A549 (cell line): Measurements from ENCODE around the gene BANP. TPM values are rescaled to one million over a fixed set of nuclear protein-coding genes. Genes with fewer than 3 reads are reported as not detected.

Experiments used
- ATAC-seq, 2 experiments: fragments of 200-7000 bp in 1 of 2; fragments of >200 bp in 1 of 2; cut with Nextera tagmentation in 1 of 2; cut with Tn5 transposase in 1 of 2; 3 replicates each; pipeline versions ENCODE4 v1.8.0 to v1.9.1; 2018 to 2020; ENCODE audit warnings: mild to moderate bottlenecking in 1 of 2, moderate library complexity in 1 of 2
- CTCF ChIA-PET: fragments of 300-600 bp; sonication (Branson Sonifier 250); formaldehyde crosslinking; extraction: SDS; loops from one replicate; lab custom pipeline; 2021; ENCODE audit warnings: antibody characterized with exemption, inconsistent platforms; lab: Yijun Ruan, JAX
- POLR2A ChIA-PET: fragments of 350-600 bp; formaldehyde crosslinking; extraction: SDS; loops from one replicate; lab custom pipeline; 2021; ENCODE audit warnings: antibody characterized with exemption, inconsistent platforms; lab: Yijun Ruan, JAX
- DNase-seq, 2 experiments: peaks; one replicate each; pipeline versions ENCODE4 v3.0.0 to v3.0.0-alpha.2; 2011 to 2016; ENCODE audit warnings: low read depth in 1 of 2, low spot score in 1 of 2
- FAIRE-seq: peaks from 2 replicates; lab custom pipeline; 2011; peaks lifted over from hg19 to GRCh38; lab: Jason Lieb, UNC
- H3K27ac ChIP-seq, 2 experiments: fragments of >200 bp; sonication (Bioruptor Twin); formaldehyde crosslinking; 3 replicates each; pipeline ENCODE4 v1.5.1; 2016 to 2017
- H3K4me1 ChIP-seq: fragments of >200 bp; sonication (Bioruptor Twin); formaldehyde crosslinking; 3 replicates; pipeline ENCODE4 v1.6.1; 2016
- H3K4me2 ChIP-seq: fragments of >200 bp; sonication (Bioruptor Twin); formaldehyde crosslinking; 3 replicates; pipeline ENCODE4 v1.6.1; 2016
- H3K4me3 ChIP-seq: fragments of >200 bp; sonication (Bioruptor Twin); formaldehyde crosslinking; 3 replicates; pipeline ENCODE4 v1.5.1; 2016
- H3K9me3 ChIP-seq: fragments of >200 bp; sonication (Bioruptor Twin); formaldehyde crosslinking; 3 replicates; pipeline ENCODE4 v1.6.1; 2016
- BHLHE40 ChIP-seq: IDR thresholded peaks from 2 replicates; pipeline ENCODE4 v1.6.1; 2012; ENCODE audit warnings: low read depth, low read length, inconsistent platforms
- CHD2 ChIP-seq: fragments of 150-350 bp; IDR thresholded peaks from 2 replicates; pipeline ENCODE4 v1.6.1; 2014; ENCODE audit warnings: low read length; ENCODE audit not compliant: partially characterized antibody
- EHF ChIP-seq: fragments of 250-450 bp; sonication (Bioruptor Pico); IDR thresholded peaks from 2 replicates; pipeline ENCODE4 v1.5.0; 2020; ENCODE audit warnings: mild to moderate bottlenecking
- EHMT2 ChIP-seq: fragments of 200-600 bp; sonication (generic); IDR thresholded peaks from 2 replicates; pipeline ENCODE4 v1.6.1; 2016; ENCODE audit warnings: antibody characterized with exemption, low read depth, mild to moderate bottlenecking, moderate library complexity
- HEYL ChIP-seq: fragments of 250-450 bp; sonication (Bioruptor Pico); IDR thresholded peaks from 2 replicates; pipeline ENCODE4 v1.8.0; 2021; ENCODE audit warnings: mild to moderate bottlenecking, moderate library complexity
- HOXA7 ChIP-seq: fragments of 250-450 bp; sonication (Bioruptor Pico); IDR thresholded peaks from 2 replicates; pipeline ENCODE4 v1.5.0; 2020; ENCODE audit warnings: mild to moderate bottlenecking, moderate library complexity
- NFE2L2 ChIP-seq: fragments of 150-350 bp; conservative IDR thresholded peaks from 2 replicates; pipeline ENCODE4 v1.6.1; 2014; ENCODE audit warnings: low read length
- POLR2A ChIP-seq: IDR thresholded peaks from 2 replicates; pipeline ENCODE4 v1.6.1; 2012; ENCODE audit warnings: mild to moderate bottlenecking, low read length
- RARB ChIP-seq: fragments of 250-450 bp; sonication (Bioruptor Pico); IDR thresholded peaks from 2 replicates; pipeline ENCODE4 v1.8.0; 2021; ENCODE audit warnings: mild to moderate bottlenecking, moderate library complexity
- RNF2 ChIP-seq: fragments of 200-600 bp; sonication (generic); IDR thresholded peaks from 2 replicates; pipeline ENCODE4 v1.6.1; 2016; ENCODE audit warnings: low read depth, mild to moderate bottlenecking, antibody characterized with exemption, moderate library complexity, borderline replicate concordance
- TP53 ChIP-seq: fragments of 250-450 bp; sonication (Bioruptor Pico); IDR thresholded peaks from 2 replicates; pipeline ENCODE4 v1.5.0; 2021; ENCODE audit warnings: mild to moderate bottlenecking, moderate library complexity
- ZNF302 ChIP-seq: fragments of 250-450 bp; sonication (Bioruptor Pico); IDR thresholded peaks from 2 replicates; pipeline ENCODE4 v1.9.0; 2021; ENCODE audit warnings: inconsistent platforms, mild to moderate bottlenecking, moderate library complexity
- WGBS: methylation state at CpG from one replicate; pipeline ENCODE4 v1.1.6; 2017; ENCODE audit errors: missing lambda C conversion rate; 5-methylcytosine and 5-hydroxymethylcytosine counted together
- polyA plus RNA-seq, 4 experiments: library from polyadenylated mRNA; depleted of rRNA in 3 of 4; stranded (reverse); fragments of >200 nt; fragmentation: RNase III in 1 of 4; extraction: RNeasy Plus Mini Kit Qiagen cat#74134 plus additional on column Dnase treatment in 1 of 4; gene quantifications; 2 replicates in 3 of 4; 3 replicates in 1 of 4; pipeline ENCODE4 v1.2.3, GENCODE V29; 2011 to 2017
- TF ChIP-seq, protein P1 (sequence below): fragments of 200-600 bp; sonication (generic); IDR thresholded peaks from 2 replicates; pipeline ENCODE4 v1.6.1; 2016; ENCODE audit warnings: antibody characterized with exemption, mild to moderate bottlenecking, moderate library complexity
- TF ChIP-seq, protein P2 (sequence below): IDR thresholded peaks from 2 replicates; pipeline ENCODE4 v1.6.1; 2012; ENCODE audit warnings: low read depth, borderline replicate concordance
- TF ChIP-seq, protein P3 (sequence below): fragments of 450-650 bp; IDR thresholded peaks from 2 replicates; pipeline ENCODE4 v1.6.1; 2014; ENCODE audit warnings: antibody characterized with exemption
- TF ChIP-seq, protein P4 (sequence below): fragments of 250-450 bp; sonication (Bioruptor Pico); IDR thresholded peaks from 2 replicates; pipeline ENCODE4 v1.5.0; 2021; ENCODE audit warnings: mild to moderate bottlenecking, moderate library complexity, borderline replicate concordance
- TF ChIP-seq, protein P5 (sequence below): IDR thresholded peaks from 2 replicates; pipeline ENCODE4 v1.6.1; 2012

BANP gene
- polyA plus RNA-seq, 2 of the 4 experiments (the other 2 are of a cell fraction): 17.1 to 17.2 TPM

DNA sequence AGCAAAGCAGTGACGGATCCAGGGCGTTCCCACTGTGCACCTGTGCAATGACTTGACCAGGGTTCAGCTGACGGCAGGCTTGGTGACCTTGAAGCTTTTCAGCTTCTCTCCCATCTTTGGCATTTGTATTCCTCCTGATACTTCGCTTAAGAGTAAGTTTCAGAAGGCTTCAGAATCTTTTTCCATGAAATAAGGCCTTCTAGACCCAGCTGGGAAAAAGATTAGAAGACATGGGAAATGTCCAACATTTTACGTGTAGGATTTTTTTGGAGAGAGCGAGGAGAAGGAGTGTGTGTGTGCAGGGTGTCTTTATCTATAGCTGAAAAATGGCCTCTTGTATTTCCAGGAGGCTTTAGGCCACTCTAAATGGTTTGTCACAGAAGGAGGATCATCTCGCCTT is 104.1 kb downstream of the BANP start:
- DNase-seq: no peak
- ChIA-PET CTCF (interaction anchor here (0.6 to 2.3 kb wide), 5 partner anchors 10 to 92 kb away, joined by 3 to 7 read pairs (median 3); no protein-coding TSS in a partner anchor), POLR2A (no interaction called here)
- no peak for TF ChIP-seq NFE2L2
- no peak for TF ChIP-seq HEYL (CRISPR knock-in tag)
- TF ChIP-seq, protein P1, sequence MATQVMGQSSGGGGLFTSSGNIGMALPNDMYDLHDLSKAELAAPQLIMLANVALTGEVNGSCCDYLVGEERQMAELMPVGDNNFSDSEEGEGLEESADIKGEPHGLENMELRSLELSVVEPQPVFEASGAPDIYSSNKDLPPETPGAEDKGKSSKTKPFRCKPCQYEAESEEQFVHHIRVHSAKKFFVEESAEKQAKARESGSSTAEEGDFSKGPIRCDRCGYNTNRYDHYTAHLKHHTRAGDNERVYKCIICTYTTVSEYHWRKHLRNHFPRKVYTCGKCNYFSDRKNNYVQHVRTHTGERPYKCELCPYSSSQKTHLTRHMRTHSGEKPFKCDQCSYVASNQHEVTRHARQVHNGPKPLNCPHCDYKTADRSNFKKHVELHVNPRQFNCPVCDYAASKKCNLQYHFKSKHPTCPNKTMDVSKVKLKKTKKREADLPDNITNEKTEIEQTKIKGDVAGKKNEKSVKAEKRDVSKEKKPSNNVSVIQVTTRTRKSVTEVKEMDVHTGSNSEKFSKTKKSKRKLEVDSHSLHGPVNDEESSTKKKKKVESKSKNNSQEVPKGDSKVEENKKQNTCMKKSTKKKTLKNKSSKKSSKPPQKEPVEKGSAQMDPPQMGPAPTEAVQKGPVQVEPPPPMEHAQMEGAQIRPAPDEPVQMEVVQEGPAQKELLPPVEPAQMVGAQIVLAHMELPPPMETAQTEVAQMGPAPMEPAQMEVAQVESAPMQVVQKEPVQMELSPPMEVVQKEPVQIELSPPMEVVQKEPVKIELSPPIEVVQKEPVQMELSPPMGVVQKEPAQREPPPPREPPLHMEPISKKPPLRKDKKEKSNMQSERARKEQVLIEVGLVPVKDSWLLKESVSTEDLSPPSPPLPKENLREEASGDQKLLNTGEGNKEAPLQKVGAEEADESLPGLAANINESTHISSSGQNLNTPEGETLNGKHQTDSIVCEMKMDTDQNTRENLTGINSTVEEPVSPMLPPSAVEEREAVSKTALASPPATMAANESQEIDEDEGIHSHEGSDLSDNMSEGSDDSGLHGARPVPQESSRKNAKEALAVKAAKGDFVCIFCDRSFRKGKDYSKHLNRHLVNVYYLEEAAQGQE: no peak
- TF ChIP-seq ZNF302: no peak
- TF ChIP-seq, protein P2, sequence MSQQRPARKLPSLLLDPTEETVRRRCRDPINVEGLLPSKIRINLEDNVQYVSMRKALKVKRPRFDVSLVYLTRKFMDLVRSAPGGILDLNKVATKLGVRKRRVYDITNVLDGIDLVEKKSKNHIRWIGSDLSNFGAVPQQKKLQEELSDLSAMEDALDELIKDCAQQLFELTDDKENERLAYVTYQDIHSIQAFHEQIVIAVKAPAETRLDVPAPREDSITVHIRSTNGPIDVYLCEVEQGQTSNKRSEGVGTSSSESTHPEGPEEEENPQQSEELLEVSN: no peak
- no peak for TF ChIP-seq CHD2
- TF ChIP-seq, protein P3, sequence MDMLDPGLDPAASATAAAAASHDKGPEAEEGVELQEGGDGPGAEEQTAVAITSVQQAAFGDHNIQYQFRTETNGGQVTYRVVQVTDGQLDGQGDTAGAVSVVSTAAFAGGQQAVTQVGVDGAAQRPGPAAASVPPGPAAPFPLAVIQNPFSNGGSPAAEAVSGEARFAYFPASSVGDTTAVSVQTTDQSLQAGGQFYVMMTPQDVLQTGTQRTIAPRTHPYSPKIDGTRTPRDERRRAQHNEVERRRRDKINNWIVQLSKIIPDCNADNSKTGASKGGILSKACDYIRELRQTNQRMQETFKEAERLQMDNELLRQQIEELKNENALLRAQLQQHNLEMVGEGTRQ: no peak
- no peak for TF ChIP-seq RNF2
- no peak for TF ChIP-seq TP53 (CRISPR knock-in tag)
- no peak for TF ChIP-seq EHMT2
- no peak for TF ChIP-seq RARB (CRISPR knock-in tag)
- no peak for TF ChIP-seq POLR2A
- TF ChIP-seq, protein P4, sequence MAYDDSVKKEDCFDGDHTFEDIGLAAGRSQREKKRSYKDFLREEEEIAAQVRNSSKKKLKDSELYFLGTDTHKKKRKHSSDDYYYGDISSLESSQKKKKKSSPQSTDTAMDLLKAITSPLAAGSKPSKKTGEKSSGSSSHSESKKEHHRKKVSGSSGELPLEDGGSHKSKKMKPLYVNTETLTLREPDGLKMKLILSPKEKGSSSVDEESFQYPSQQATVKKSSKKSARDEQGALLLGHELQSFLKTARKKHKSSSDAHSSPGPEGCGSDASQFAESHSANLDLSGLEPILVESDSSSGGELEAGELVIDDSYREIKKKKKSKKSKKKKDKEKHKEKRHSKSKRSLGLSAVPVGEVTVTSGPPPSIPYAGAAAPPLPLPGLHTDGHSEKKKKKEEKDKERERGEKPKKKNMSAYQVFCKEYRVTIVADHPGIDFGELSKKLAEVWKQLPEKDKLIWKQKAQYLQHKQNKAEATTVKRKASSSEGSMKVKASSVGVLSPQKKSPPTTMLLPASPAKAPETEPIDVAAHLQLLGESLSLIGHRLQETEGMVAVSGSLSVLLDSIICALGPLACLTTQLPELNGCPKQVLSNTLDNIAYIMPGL (CRISPR knock-in tag): no peak
- no peak for TF ChIP-seq EHF (CRISPR knock-in tag)
- TF ChIP-seq, all 56 proteins: peak for 0
- Histone ChIP-seq H3K4me3 (no peak overlapping the region), H3K4me1 (no peaks in the 10 kb centered on the region), H3K9me3 (no peaks in the 10 kb centered on the region), H3K4me2 (no peak overlapping the region), H3K27ac (no peak overlapping the region)
- no peak for FAIRE-seq
- 92% methylated on average over 7 of the region's 7 CpGs for WGBS
- ATAC-seq: no peak

DNA sequence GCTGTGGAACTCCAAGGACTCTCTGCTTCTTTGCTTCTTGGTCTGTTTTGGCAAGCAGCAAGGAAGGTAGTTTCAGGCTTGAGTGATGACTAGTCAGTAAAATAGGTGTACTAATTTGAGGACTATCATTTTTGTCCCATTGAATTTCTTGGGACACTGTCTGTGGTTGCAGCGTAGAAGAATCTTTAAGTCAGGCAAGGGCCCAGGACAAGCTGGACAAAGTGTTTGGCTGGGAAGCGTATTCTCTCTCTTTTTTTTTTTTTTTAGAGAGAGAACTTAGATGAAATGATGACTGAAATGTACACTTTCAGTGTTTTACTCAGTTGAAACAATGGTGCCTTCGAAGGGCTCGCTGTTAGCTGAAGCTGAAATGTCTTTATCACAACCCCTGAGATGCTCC is 105.0 kb downstream of the BANP start:
- no peak for FAIRE-seq
- CTCF ChIA-PET: interaction anchor here (2.3 kb wide), 1 partner anchor 32 kb away, joined by 7 read pairs; no protein-coding TSS in a partner anchor
- WGBS: 65% methylated on average over 4 of the region's 4 CpGs

More for the DNA sequence above, 105.0 kb downstream of the BANP start:
- ATAC-seq: no peak
- no peak for TF ChIP-seq BHLHE40
- no peak for TF ChIP-seq HEYL (CRISPR knock-in tag)
- TF ChIP-seq HOXA7: no peak
- TF ChIP-seq, protein P5, sequence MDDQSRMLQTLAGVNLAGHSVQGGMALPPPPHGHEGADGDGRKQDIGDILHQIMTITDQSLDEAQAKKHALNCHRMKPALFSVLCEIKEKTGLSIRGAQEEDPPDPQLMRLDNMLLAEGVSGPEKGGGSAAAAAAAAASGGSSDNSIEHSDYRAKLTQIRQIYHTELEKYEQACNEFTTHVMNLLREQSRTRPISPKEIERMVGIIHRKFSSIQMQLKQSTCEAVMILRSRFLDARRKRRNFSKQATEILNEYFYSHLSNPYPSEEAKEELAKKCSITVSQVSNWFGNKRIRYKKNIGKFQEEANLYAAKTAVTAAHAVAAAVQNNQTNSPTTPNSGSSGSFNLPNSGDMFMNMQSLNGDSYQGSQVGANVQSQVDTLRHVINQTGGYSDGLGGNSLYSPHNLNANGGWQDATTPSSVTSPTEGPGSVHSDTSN: no peak
- Histone ChIP-seq H3K4me2 (no peak overlapping the region), H3K4me3 (no peak overlapping the region), H3K9me3 (no peaks in the 10 kb centered on the region), H3K27ac (no peak overlapping the region), H3K4me1 (no peaks in the 10 kb centered on the region)
- POLR2A ChIA-PET: no interaction called here
- DNase-seq: no peak
